ENCODE data around the gene ACP7. TPM values are rescaled to one million over a fixed set of nuclear protein-coding genes. Genes with fewer than 3 reads are reported as not detected.

ACP7 gene
- total and polyA plus RNA-seq, 2 experiments from 2014 or later, result 0.30 TPM; not detected in 1

DNA sequence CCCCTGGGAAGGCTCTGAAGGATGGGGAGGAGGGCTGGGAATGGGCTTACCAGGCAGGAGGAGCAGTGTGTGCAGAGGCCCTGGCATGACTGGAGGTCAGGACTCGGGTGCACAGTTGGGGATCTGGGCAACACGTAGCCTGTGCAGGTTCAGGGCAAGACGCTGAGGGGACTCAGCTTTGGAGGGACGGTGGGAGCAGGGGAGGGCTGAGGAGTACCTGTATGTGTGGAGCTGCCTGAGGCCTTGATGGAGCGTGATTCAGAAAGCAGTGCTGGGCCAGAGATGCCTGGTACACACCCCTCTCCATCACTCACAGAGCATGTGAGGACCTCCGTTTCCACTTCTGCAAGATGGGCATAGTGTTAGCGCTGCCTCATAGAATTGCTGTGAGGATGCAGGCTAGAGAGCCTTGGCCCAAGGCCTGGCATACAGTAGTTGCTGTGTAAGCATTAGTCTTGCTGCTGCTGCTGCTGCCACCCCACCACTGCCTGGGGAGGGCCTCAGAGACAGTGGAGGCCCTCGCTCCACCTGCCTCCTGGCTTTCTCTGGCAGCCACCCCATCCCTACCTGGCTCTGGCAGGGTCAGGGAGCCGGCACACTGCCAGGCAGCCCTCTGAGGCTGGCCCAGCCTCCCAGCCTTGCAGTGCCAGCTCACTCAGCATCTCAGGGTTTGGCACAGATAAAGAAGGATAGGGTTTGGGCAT is 43.8 kb downstream of the ACP7 start:
- H3K9ac ChIP-seq, result no peak overlapping the region
- no peaks in the 10 kb centered on the region for H3K9me3 ChIP-seq (ENCODE audit: low read depth)
- no peaks in the 10 kb centered on the region for H4K20me1 ChIP-seq (ENCODE audit: insufficient read depth)
- H3K4me3 ChIP-seq, result no peak overlapping the region
- peak; percentile 42 for DNase-seq
- H3K36me3 ChIP-seq (ENCODE audit: low read depth), result no peaks in the 10 kb centered on the region
- H3F3A ChIP-seq (ENCODE audit: insufficient read depth), result no peaks in the 10 kb centered on the region
- WGBS, 2 experiments (ENCODE audit: low coverage in 1 of 2, low lambda C conversion rate in 2 of 2, missing lambda C conversion rate in 2 of 2), result 58 to 60% methylated on average over 9 of the region's 9 CpGs
- no peak overlapping the region for H3K4me2 ChIP-seq (ENCODE audit: unreplicated experiment)
- H3K9me2 ChIP-seq (ENCODE audit: insufficient read depth), result no peaks in the 10 kb centered on the region
- H3K4me1 ChIP-seq (ENCODE audit: insufficient read depth), result peaks cover 6% of the 10 kb centered on the region
- no peak overlapping the region for H3K27ac ChIP-seq
- TF ChIP-seq EZH2 (IDR thresholded peaks at IDR 0.05; ENCODE audit: insufficient read depth, poor library complexity, severe bottlenecking) (no peak), EZH2phosphoT487 (IDR thresholded peaks at IDR 0.05; ENCODE audit: insufficient read depth, low read depth) (no peak)
- in situ Hi-C loops (cut with MboI), result no loop called here
- H3K79me2 ChIP-seq (ENCODE audit: insufficient read depth), result peaks cover 72% of the 10 kb centered on the region
- H2AFZ ChIP-seq, result no peak overlapping the region
- H3K27me3 ChIP-seq (replicated peaks; ENCODE audit: insufficient read depth), result no peaks in the 10 kb centered on the region

DNA sequence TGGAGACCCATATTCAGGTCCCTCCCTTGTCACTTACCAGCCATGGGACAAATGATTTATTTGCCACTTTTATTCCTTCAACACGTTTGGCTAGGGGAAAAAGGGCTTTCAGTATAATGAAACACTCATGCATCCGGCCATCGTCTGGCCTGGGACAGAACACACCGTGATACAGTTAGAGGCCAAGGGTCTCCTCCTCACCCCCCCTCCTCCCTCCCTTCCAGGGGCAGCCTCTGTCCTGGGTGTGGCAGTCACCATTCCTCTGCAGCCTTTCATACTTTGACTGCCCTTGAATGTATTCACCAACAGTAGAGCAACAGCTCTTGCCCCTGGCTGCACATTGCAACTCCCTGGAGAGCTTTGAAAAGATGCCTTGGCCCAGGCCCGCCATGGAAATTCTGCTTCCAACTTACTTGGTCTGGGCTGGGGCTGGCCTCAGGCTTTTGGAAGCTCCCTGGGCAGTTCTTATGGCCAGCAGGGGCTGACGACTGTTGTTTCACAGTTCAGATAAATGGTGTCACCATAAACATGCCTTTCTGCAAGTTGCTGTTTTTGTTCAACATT is 44.4 kb downstream of the ACP7 start:
- Histone ChIP-seq H3K4me1 (ENCODE audit: insufficient read depth) (peaks cover 6% of the 10 kb centered on the region), H3K9ac (no peak overlapping the region), H3K4me3 (no peak overlapping the region), H3K27ac (no peak overlapping the region), H3K4me2 (ENCODE audit: unreplicated experiment) (no peak overlapping the region), H3K27me3 (replicated peaks; ENCODE audit: insufficient read depth) (no peaks in the 10 kb centered on the region), H3F3A (ENCODE audit: insufficient read depth) (no peaks in the 10 kb centered on the region), H3K9me3 (ENCODE audit: low read depth) (no peaks in the 10 kb centered on the region), H3K9me2 (ENCODE audit: insufficient read depth) (no peaks in the 10 kb centered on the region), H4K20me1 (ENCODE audit: insufficient read depth) (no peaks in the 10 kb centered on the region), H2AFZ (no peak overlapping the region), H3K79me2 (ENCODE audit: insufficient read depth) (peaks cover 78% of the 10 kb centered on the region), H3K36me3 (ENCODE audit: low read depth) (no peaks in the 10 kb centered on the region)
- TF ChIP-seq EZH2 (IDR thresholded peaks at IDR 0.05; ENCODE audit: insufficient read depth, poor library complexity, severe bottlenecking), result no peak
- no peak for TF ChIP-seq EZH2phosphoT487 (IDR thresholded peaks at IDR 0.05; ENCODE audit: insufficient read depth, low read depth)
- WGBS, 2 experiments (ENCODE audit: low coverage in 1 of 2, low lambda C conversion rate in 2 of 2, missing lambda C conversion rate in 2 of 2), result 34 to 35% methylated on average over 6 of the region's 6 CpGs
- DNase-seq, result peak; percentile 51
- in situ Hi-C loops (cut with MboI), result no loop called here

DNA sequence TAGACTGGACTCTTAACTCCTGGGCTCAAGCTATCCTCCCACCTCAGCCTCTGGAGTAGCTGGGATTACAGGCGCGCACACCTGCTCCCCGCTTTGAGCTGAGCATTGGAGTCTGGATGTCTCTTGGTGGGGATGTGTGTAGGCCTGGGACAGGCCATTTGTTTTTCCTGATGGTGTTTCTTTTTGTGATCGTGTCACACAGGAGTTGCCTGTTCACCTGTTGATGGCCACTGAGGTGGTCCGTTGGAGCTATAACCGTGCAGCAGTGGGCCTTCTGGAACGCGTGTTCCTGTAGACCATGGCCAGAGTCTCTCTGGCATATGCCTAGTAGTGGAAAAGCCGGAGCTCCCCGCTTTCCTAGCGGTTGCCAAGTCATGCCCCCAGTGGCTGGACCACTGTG is 44.9 kb downstream of the ACP7 start:
- no peak for DNase-seq

DNA sequence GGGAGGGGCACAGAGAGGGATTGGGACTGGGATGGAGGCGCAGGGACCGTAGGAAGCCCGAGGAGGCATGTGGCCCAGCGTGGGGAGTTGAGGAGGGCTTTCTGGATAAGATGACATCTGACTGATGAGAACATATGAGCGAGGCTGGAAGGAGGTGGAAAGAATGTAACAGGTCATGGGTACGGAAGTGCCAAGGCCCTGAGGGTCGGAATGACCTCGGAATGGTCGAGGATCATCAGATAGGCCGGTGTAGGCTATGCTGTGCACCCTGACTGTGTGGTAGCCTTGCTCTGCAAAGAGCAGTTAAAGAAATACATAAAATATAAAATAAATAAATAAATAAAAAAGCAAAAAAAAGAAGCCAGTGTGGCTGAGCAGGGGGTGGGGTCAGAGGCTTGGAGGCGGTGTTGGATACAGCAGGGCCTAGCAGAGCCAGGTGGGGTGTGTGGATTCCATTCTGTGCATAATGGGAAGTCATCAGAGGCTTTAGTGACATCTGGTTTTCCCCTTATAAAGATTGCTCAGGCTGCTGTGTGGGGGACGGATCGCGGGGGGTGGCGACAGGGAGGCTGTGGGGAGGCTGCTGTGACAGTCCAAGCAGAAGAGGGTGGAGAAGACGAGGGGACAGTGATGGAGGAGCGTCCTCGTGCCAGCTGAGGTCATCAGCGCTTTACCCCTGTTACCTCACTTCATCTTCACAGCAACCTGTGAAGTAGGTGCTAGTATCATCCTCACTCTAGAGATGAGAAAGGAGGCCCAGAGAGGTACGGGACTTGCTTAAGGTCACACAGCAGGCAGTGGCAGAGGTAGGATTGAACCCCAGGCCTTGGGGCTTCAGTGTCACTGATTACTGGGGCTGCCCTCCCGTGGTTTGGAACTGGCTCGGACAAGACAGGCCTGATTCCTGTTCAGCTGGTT is 46.4 kb downstream of the ACP7 start:
- Histone ChIP-seq H3K9me3 (ENCODE audit: low read depth) (no peaks in the 10 kb centered on the region), H2AFZ (no peak overlapping the region), H3K4me2 (ENCODE audit: unreplicated experiment) (no peak overlapping the region), H4K20me1 (ENCODE audit: insufficient read depth) (no peaks in the 10 kb centered on the region), H3K27ac (no peak overlapping the region), H3K27me3 (replicated peaks; ENCODE audit: insufficient read depth) (no peaks in the 10 kb centered on the region), H3F3A (ENCODE audit: insufficient read depth) (no peaks in the 10 kb centered on the region), H3K9me2 (ENCODE audit: insufficient read depth) (no peaks in the 10 kb centered on the region), H3K36me3 (ENCODE audit: low read depth) (no peaks in the 10 kb centered on the region), H3K9ac (no peak overlapping the region), H3K79me2 (ENCODE audit: insufficient read depth) (peaks cover 98% of the 10 kb centered on the region), H3K4me1 (ENCODE audit: insufficient read depth) (peaks cover 6% of the 10 kb centered on the region), H3K4me3 (no peak overlapping the region)
- in situ Hi-C loops (cut with MboI), result no loop called here
- no peak for DNase-seq
- TF ChIP-seq EZH2phosphoT487 (IDR thresholded peaks at IDR 0.05; ENCODE audit: insufficient read depth, low read depth), result no peak
- TF ChIP-seq EZH2 (IDR thresholded peaks at IDR 0.05; ENCODE audit: insufficient read depth, poor library complexity, severe bottlenecking), result no peak
- WGBS, 2 experiments (ENCODE audit: low coverage in 1 of 2, low lambda C conversion rate in 2 of 2, missing lambda C conversion rate in 2 of 2), result 85 to 87% methylated on average over 21 to 22 of the region's 22 CpGs

More for the DNA sequence above, 44.9 kb downstream of the ACP7 start:
- in situ Hi-C loops (cut with MboI), result no loop called here
- H3K4me2 ChIP-seq (ENCODE audit: unreplicated experiment), result no peak overlapping the region
- peaks cover 83% of the 10 kb centered on the region for H3K79me2 ChIP-seq (ENCODE audit: insufficient read depth)
- no peaks in the 10 kb centered on the region for H3K36me3 ChIP-seq (ENCODE audit: low read depth)
- WGBS, 2 experiments (ENCODE audit: low coverage in 1 of 2, low lambda C conversion rate in 2 of 2, missing lambda C conversion rate in 2 of 2), result 92% methylated on average over 11 of the region's 11 CpGs
- H4K20me1 ChIP-seq (ENCODE audit: insufficient read depth), result no peaks in the 10 kb centered on the region
- H3K9me3 ChIP-seq (ENCODE audit: low read depth), result no peaks in the 10 kb centered on the region
- H3K27ac ChIP-seq, result no peak overlapping the region
- H3K9me2 ChIP-seq (ENCODE audit: insufficient read depth), result no peaks in the 10 kb centered on the region
- no peak for TF ChIP-seq EZH2 (IDR thresholded peaks at IDR 0.05; ENCODE audit: insufficient read depth, poor library complexity, severe bottlenecking)
- TF ChIP-seq EZH2phosphoT487 (IDR thresholded peaks at IDR 0.05; ENCODE audit: insufficient read depth, low read depth), result no peak
- no peaks in the 10 kb centered on the region for H3K27me3 ChIP-seq (replicated peaks; ENCODE audit: insufficient read depth)
- peaks cover 6% of the 10 kb centered on the region for H3K4me1 ChIP-seq (ENCODE audit: insufficient read depth)
- no peaks in the 10 kb centered on the region for H3F3A ChIP-seq (ENCODE audit: insufficient read depth)
- H3K9ac ChIP-seq, result no peak overlapping the region
- H3K4me3 ChIP-seq, result no peak overlapping the region
- no peak overlapping the region for H2AFZ ChIP-seq

Data from GM23248 (cell line).